HepG2 (cell line): ENCODE results near the gene METAP1. TPM values are rescaled to one million over a fixed set of nuclear protein-coding genes. Genes with fewer than 3 reads are reported as not detected.

ENCODE experiments used
- BRCA1 ChIP-seq: sonication (generic); formaldehyde crosslinking; IDR thresholded peaks from 2 replicates; pipeline ENCODE4 v1.4.0; 2020; ENCODE audit warnings: missing genetic modification reagents
- KAT8 ChIP-seq: IDR thresholded peaks from 2 replicates; pipeline ENCODE4 v1.6.1; 2016; ENCODE audit warnings: missing genetic modification reagents, missing compliant biosample characterization
- NFATC3 ChIP-seq: sonication (generic); formaldehyde crosslinking; IDR thresholded peaks from 2 replicates; pipeline ENCODE4 v1.5.1; 2020; ENCODE audit warnings: mild to moderate bottlenecking, missing genetic modification reagents
- NFE2L1 ChIP-seq: sonication (generic); formaldehyde crosslinking; IDR thresholded peaks from 2 replicates; pipeline ENCODE4 v1.4.0; 2020; ENCODE audit warnings: missing genetic modification reagents, mild to moderate bottlenecking, borderline replicate concordance
- SP140L ChIP-seq: sonication (generic); formaldehyde crosslinking; IDR thresholded peaks from 2 replicates; pipeline ENCODE4 v1.4.0; 2020; ENCODE audit warnings: missing genetic modification reagents, borderline replicate concordance
- XBP1 ChIP-seq: sonication (generic); formaldehyde crosslinking; IDR thresholded peaks from 2 replicates; pipeline ENCODE4 v1.5.0; 2020; ENCODE audit warnings: missing genetic modification reagents
- ZNF17 ChIP-seq: sonication (generic); formaldehyde crosslinking; IDR thresholded peaks from 2 replicates; pipeline ENCODE4 v1.5.0; 2020; ENCODE audit warnings: mild to moderate bottlenecking, missing genetic modification reagents
- ZNF33A ChIP-seq: sonication (generic); formaldehyde crosslinking; IDR thresholded peaks from 2 replicates; pipeline ENCODE4 v1.5.1; 2020; ENCODE audit warnings: missing genetic modification reagents, mild to moderate bottlenecking, moderate library complexity, borderline replicate concordance
- ZNF782 ChIP-seq: sonication (generic); formaldehyde crosslinking; IDR thresholded peaks from 2 replicates; pipeline ENCODE4 v1.4.0; 2020; ENCODE audit warnings: missing genetic modification reagents, mild to moderate bottlenecking, borderline replicate concordance
- ZZZ3 ChIP-seq: sonication (generic); formaldehyde crosslinking; IDR thresholded peaks from 2 replicates; pipeline ENCODE4 v1.4.0; 2020; ENCODE audit warnings: missing genetic modification reagents, mild to moderate bottlenecking, borderline replicate concordance
- polyA plus RNA-seq, 8 experiments: library from polyadenylated mRNA; depleted of rRNA in 3 of 8; stranded (reverse) in 7 of 8; unstranded in 1 of 8; fragments of >200 nt; fragmentation: Illumina TruSeq in 4 of 8; extraction: Trizol in 4 of 8; gene quantifications; 2 replicates each; pipeline versions ENCODE4 v1.2.1 to v1.2.3, GENCODE V29; 2011 to 2016; ENCODE audit warnings: low read depth in 4 of 8, missing spikeins in 1 of 8, mixed read lengths in 1 of 8; ENCODE audit not compliant: insufficient read depth in 1 of 8
- total RNA-seq, 5 experiments: library from RNA; depleted of rRNA; stranded (reverse); fragments of >200 nt; fragmentation: Illumina TruSeq; extraction: Trizol; gene quantifications; 2 replicates each; pipeline ENCODE4 v1.2.3, GENCODE V29; 2016; ENCODE audit warnings: low read depth in 1 of 5
- TF ChIP-seq, protein P1 (sequence below): sonication (generic); formaldehyde crosslinking; IDR thresholded peaks from 2 replicates; pipeline ENCODE4 v1.4.0; 2020; ENCODE audit warnings: missing genetic modification reagents, borderline replicate concordance
- TF ChIP-seq, protein P2 (sequence below): sonication (generic); formaldehyde crosslinking; IDR thresholded peaks from 2 replicates; pipeline ENCODE4; 2020; ENCODE audit warnings: missing genetic modification reagents, mild to moderate bottlenecking, borderline replicate concordance
- TF ChIP-seq, protein P3 (sequence below): sonication (generic); formaldehyde crosslinking; IDR thresholded peaks from 2 replicates; pipeline ENCODE4 v1.9.0; 2021; ENCODE audit warnings: missing genetic modification reagents, borderline replicate concordance

METAP1 gene
- total and polyA plus RNA-seq, 2 of the 13 experiments (the other 11 are each of a cell fraction or from before 2014, with no cell fraction given): 44.9 to 53.5 TPM

DNA sequence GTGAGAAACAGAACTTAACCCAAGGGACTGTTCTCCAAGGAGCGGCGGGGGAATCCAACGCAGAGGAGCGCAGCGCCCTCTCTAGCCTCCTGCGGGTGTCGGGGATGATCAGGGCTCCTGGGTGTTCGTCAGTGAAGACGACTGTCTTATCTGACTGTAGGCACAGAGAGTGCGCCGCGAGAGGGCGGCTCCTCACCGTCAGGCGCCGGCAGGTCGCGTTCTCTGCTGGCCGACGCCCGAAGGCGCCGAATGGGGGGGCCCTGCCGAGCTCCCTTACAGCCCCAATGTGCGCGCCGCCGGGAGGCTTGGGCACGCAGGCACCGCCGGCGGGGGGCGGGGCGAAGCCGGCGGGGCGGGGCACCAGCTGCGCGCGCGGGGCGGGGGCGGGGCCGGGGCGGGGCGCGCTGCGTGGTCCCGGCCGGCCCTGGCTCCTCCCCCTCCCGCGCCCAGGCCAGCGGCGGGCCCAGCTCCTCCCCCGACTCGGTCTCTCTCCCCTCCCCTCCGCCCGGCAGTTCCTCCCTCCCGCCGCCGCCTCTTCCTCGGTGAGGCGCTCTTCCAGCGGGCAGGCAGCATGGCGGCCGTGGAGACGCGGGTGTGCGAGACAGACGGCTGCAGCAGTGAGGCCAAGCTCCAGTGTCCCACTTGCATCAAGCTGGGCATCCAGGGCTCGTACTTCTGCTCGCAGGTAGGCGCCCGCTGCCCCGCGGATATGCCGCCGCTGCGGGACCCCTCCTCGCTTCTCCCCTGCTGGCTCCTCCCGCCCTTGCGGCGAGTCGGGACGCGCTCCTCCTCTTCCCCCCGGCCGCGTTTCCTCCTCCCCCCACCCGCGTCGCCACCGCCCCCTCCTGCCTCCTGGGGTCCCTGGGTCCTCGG is at the start of gene METAP1 (continued):
- TF ChIP-seq ZNF782 (CRISPR knock-in tag) (no peak), BRCA1 (no peak), ZZZ3 (CRISPR knock-in tag) (no peak; the same call in 1 of the 2 replicates), ZNF33A (0 out of 2 replicates have a peak, but pooled peaks have one; percentile 18), KAT8 (CRISPR knock-in tag) (peak; percentile 52), XBP1 (CRISPR knock-in tag) (no peak), NFE2L1 (CRISPR knock-in tag) (no peak), ZNF17 (CRISPR knock-in tag) (no peak), NFATC3 (no peak), SP140L (no peak)
- TF ChIP-seq, protein P1, sequence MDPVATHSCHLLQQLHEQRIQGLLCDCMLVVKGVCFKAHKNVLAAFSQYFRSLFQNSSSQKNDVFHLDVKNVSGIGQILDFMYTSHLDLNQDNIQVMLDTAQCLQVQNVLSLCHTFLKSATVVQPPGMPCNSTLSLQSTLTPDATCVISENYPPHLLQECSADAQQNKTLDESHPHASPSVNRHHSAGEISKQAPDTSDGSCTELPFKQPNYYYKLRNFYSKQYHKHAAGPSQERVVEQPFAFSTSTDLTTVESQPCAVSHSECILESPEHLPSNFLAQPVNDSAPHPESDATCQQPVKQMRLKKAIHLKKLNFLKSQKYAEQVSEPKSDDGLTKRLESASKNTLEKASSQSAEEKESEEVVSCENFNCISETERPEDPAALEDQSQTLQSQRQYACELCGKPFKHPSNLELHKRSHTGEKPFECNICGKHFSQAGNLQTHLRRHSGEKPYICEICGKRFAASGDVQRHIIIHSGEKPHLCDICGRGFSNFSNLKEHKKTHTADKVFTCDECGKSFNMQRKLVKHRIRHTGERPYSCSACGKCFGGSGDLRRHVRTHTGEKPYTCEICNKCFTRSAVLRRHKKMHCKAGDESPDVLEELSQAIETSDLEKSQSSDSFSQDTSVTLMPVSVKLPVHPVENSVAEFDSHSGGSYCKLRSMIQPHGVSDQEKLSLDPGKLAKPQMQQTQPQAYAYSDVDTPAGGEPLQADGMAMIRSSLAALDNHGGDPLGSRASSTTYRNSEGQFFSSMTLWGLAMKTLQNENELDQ (CRISPR knock-in tag): no peak
- TF ChIP-seq, protein P2, sequence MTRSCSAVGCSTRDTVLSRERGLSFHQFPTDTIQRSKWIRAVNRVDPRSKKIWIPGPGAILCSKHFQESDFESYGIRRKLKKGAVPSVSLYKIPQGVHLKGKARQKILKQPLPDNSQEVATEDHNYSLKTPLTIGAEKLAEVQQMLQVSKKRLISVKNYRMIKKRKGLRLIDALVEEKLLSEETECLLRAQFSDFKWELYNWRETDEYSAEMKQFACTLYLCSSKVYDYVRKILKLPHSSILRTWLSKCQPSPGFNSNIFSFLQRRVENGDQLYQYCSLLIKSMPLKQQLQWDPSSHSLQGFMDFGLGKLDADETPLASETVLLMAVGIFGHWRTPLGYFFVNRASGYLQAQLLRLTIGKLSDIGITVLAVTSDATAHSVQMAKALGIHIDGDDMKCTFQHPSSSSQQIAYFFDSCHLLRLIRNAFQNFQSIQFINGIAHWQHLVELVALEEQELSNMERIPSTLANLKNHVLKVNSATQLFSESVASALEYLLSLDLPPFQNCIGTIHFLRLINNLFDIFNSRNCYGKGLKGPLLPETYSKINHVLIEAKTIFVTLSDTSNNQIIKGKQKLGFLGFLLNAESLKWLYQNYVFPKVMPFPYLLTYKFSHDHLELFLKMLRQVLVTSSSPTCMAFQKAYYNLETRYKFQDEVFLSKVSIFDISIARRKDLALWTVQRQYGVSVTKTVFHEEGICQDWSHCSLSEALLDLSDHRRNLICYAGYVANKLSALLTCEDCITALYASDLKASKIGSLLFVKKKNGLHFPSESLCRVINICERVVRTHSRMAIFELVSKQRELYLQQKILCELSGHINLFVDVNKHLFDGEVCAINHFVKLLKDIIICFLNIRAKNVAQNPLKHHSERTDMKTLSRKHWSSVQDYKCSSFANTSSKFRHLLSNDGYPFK (CRISPR knock-in tag): peak; percentile 47; the same call in 1 of the 2 replicates
- TF ChIP-seq, protein P3, sequence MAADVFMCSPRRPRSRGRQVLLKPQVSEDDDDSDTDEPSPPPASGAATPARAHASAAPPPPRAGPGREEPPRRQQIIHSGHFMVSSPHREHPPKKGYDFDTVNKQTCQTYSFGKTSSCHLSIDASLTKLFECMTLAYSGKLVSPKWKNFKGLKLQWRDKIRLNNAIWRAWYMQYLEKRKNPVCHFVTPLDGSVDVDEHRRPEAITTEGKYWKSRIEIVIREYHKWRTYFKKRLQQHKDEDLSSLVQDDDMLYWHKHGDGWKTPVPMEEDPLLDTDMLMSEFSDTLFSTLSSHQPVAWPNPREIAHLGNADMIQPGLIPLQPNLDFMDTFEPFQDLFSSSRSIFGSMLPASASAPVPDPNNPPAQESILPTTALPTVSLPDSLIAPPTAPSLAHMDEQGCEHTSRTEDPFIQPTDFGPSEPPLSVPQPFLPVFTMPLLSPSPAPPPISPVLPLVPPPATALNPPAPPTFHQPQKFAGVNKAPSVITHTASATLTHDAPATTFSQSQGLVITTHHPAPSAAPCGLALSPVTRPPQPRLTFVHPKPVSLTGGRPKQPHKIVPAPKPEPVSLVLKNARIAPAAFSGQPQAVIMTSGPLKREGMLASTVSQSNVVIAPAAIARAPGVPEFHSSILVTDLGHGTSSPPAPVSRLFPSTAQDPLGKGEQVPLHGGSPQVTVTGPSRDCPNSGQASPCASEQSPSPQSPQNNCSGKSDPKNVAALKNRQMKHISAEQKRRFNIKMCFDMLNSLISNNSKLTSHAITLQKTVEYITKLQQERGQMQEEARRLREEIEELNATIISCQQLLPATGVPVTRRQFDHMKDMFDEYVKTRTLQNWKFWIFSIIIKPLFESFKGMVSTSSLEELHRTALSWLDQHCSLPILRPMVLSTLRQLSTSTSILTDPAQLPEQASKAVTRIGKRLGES (CRISPR knock-in tag): no peak
